NCI-H748 treated with DMSO at 0.1 percent for 48 hours (cell line): Measurements from ENCODE around the gene SLC22A5.

Experiments used
- DNase-seq: peaks from one replicate; lab custom pipeline; 2025; lab: John Stamatoyannopoulos, UW

Gene SLC22A5

DNA sequence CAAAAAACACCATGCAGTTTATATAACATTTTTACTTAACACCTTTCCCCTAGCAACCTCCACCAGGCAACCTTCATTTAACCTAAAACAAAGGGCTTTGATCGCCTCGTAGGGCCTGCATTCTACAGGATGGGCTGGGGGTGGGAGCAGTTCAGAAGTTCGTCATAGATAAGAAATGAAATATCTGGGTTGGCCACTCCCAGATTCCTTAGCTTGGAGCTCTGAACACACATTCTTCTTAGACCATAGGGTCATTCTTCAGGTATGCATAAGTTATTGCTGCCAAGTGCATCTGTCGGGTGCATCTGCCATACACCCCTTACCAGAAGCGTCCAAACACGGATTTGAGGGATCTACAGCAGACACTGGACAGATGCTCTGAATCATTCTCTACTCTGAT, 4.3 kb upstream of the SLC22A5 start:
- no peak for DNase-seq

DNA sequence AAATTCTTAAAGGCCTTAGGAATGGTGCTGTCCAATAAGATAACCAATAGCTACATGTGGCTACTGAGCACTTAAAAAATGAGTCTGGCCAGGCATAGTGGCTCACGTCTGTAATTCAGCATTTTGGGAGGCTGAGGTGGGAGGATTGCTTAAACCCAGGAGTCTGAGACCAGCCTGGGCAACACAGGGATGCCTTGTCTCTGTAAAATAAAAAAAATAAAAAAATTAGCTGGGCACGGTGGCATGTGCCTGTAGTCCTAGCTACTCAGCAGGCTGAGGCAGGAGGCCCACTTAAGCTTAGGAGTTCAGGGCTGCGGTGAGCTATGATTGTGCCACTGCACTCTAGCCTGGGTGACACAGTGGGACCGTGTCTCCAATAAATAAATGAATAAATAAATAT, 1.3 kb upstream of the SLC22A5 start:
- DNase-seq = no peak

DNA sequence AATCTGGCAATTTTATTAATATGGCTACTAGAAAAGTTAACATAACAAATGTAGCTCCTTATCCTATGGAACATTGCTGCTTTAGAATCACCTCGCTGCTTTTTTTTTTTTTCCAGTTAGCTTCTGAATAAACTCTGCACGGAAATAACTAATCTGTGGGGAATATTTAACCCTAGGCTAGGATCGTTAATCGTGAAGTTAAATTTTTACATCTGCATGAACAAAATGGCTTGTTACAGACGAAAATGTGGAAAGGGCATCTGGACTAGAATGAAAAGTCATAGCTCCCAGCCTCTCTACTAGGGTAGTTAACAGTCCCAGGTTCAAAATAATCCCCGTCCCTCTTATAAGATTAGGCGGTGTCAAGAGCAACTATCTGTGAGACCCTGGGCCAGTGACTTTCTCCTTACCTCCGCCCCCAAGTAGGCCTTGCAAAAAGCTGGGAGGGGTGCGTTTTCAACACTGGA, 470 bp upstream of the SLC22A5 start:
- peak; percentile 53 for DNase-seq

DNA sequence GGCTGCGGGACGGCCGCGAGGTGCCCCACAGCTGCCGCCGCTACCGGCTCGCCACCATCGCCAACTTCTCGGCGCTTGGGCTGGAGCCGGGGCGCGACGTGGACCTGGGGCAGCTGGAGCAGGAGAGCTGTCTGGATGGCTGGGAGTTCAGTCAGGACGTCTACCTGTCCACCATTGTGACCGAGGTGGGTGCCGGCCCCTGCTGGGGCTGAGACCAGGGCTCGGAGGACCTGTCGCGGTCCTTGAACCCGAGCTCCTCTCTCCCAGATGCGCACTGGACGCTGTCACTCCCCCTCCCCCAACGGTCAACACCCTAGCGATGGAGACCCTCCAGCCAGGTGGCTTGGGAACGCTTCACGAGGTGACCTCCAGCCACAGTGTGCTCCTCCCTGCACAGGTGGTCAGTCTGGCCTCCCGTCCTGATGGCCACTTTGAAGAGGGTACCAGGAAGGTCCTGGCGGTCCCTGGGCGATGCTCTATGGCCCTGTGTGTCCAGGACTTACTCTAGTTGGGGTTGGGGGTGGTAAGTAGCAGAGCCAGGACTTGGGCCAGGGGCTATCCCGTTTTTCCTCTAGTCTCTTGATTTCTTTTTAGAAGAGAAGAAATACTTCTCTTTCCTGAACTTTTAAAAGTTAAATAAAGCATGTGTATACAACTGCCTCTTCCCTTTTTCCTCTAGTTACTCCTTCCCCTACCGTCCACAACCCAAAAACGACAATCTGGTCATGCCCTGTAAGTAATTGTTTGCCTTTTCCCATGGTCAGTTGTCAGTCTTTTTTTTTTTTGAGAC, 866 bp downstream of the SLC22A5 start:
- no peak for DNase-seq

DNA sequence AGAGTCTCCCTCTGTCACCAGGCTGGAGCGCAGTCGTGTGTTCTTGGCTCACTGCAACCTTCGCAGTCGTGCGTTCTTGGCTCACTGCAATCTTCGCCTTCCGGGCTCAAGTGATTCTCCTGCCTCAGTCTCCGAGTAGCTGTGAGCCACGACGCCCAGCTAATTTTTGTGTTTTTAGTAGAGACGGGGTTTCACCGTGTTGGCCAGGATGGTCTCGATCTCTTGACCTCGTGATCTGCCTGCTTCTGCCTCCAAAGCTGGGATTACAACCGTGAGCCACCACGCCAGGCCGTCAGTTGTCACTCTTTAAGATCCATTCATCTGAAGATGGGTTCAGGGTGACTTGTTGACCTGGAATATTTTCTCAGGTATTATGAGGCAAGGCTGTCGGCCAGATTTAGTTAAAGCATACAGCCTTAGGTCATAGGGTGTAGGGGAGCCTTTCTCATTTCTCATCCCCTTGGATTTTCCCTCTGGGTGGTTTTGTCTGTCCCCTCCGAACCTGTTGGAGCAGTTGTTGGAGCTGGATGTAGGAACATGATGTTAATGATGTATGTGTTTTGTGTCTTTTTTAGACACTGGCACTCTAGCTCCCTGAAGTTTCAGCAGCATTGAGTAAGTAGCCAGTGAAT, 1.6 kb downstream of the SLC22A5 start:
- DNase-seq = no peak

DNA sequence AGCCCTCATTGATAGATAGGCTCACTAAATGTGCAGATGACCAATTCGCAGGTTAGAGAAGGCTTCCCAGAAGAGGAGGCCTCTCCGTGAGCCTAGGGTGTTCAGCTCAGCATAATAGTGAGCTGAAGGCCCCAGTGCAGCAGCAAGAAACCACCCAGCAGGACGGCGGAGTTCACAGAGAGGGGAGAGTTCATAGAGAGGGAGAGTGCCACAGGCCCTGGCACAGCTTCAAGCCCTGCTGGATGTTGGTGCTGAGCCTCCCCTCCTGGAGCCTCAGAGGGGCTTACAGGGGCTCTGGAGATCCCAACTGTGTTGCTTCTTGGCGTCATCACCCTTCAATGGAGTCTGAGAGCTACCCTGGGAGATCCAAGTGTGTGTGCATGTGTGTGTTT, 2.1 kb downstream of the SLC22A5 start:
- DNase-seq = no peak

DNA sequence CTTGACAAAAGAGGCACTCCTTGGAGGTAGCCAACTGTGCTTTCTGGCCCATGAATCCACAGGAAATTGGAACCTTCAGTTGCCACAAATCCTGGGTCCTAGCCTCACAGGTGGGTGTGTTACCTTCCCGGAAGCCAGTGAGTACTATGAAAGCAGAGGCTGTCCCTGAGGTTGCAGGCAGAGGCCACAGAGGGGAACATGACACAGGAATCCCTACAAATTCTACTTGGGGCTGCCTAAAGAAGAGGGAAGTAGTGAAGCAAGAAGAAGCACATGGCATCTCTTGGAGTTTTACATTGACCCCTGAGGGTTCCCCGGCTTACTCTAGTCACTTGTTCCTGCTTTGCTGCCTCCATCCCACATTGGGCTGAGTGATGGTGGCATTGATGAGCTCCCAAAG, 2.6 kb downstream of the SLC22A5 start:
- DNase-seq = no peak

DNA sequence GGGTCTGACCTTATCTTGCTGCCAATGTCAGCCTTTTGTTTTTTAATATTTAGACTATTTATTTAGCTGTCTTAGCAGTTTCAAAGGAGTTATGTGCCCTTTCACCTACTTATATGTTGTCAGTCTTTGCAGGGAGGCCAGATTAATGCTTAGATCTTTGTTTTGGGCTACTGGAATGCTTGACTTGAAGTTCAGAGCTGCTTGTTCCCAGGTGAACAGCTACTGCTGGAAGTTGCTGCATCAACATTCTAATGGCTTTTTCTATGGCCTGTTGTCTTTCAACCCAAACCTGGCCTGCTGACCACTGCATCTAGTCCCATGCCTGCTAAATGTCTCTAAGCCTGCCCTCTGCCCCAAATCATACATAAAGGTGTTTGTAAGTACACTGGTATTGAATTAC, 3.0 kb downstream of the SLC22A5 start:
- DNase-seq = no peak

DNA sequence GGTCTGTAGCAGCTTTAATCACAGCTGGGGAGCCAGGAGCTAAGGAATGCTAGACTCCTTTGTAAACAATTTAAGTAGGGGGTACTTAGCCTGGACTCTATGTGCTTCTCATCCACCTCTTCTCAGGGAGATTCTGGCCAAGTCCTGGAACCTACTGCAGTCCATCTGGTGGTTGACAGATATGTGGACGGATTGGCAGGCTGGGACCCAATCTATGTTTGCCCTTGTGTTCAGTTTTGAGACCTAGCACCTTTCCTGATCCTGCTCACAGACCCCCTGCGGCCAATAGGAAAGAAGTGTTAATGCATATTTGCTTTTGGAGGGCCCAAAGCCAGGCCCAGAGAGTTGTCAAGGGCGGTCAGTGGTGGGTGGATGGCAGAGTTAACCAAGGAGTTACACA, 6.4 kb downstream of the SLC22A5 start:
- DNase-seq = no peak

DNA sequence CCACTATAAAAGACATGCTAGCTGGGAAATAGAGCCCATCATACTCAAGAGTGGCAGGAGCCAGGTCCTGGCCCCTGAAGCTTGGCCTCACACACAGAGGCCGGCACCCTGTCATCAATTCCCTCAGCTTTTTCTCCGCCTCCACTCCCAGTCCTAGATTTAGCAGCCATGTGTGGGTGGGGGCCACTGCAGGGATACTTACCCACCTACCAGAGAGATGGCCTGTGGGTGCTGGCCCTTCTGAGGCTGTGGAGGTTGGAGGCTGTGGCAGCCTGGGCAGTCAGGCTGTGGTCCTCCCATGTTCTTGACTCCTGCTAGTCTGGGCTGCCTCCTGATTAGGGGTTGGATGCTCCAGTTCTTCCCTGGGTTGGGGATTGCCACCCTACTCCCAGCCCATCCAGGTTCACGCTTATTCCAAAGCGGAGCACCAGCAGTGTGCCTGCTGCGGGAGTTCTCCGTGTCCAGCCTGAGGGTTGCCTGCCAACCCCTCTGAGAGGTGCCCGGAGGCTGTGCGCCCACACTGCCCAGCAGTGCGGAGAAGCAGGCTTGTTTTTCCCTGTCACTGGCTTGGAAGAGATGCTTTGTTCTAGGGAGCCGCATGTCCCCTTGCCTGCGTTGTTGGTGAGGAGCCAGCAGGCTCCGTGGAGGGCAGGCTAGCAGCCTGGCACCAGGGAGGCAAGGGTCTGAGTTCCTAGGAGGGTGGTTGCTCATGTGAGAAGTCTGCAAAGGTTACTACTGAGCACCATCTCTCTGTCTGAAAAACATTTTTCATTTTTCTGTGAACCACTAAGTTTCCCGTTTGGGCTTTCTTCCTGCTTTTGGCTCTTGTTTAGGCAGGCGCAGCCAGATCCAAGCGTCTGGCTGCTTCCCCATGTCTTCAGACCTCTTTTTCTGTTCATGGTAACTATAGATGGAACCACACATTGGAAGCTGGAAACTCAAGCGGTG, 7.5 kb downstream of the SLC22A5 start:
- no peak for DNase-seq

DNA sequence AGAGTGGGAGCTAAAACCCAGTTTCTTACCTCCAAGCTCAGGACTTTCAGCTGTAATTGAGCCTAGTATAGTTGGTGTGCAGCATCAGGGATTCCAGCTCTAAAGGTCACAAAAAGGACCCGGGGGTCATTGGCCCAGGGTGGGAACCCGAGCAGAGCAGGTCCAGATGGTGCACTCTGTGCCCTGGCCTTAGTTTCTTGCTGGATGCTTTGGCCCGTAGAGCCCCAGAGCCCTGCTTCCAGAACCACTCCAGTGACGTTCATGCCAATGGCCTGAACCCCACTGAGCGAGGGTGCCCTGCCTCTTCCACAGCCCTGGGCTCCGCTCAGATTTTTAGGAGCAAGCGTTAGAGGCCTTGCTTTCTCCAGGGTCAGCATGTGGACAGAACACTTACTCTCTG, 8.2 kb downstream of the SLC22A5 start:
- no peak for DNase-seq

DNA sequence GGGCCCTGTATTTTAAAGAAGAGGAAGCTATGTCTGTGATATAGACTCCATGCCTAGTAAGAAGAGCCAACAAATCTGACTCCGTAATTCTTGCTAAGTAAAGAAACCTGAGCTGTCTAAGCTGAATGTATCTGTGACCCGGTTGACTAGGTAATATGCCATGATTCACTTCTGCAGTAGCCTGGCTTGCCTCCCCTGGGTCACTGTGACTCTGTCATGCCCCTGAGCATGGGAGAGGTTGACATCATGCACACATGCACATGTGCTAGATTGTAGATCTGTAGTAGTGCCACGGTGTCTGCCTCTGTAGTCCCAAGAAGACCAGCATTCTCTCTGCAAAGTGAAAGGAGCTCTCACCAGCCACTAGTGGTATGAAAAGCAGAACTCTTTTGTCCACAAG, 9.1 kb downstream of the SLC22A5 start:
- DNase-seq = no peak

DNA sequence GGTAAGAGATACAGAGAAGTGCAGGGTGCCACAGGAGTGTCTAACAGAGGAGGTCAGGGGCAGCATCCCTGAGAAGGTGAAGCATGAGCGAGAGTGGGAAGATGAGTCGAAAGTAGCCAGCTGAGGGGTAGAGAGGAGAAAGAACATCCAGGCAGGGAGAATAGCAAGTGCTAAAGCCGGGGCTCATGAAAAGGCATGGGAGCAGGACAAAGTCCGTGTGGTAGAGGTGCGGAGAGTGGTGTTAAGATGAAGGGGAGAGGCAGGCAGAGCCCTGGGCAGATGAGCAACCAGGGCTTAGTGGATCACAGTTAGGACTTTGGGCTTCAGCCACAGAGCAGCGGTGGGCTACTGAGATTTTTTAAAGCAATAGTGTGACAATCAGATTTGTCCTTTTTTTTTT, 10.5 kb downstream of the SLC22A5 start:
- DNase-seq = no peak

DNA sequence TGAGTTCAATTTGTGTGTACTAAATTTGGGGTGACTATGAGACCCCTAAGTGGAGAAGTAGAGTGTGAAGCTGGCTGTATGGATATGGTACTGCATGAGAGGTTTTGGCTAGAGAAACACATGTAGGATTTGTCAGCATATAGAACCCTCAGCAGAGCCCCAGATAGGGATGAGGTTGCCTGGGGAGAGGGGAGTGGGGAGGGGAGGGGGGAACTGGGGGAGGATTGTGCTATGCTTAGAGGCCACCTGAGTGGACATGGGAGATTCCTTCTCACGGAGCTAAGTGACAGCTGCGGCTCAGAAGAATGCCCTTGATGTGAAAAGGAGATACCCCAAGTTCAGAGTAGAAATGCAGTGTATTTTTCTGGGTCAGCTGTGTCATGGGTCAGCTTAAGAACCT, 11.2 kb downstream of the SLC22A5 start:
- no peak for DNase-seq

DNA sequence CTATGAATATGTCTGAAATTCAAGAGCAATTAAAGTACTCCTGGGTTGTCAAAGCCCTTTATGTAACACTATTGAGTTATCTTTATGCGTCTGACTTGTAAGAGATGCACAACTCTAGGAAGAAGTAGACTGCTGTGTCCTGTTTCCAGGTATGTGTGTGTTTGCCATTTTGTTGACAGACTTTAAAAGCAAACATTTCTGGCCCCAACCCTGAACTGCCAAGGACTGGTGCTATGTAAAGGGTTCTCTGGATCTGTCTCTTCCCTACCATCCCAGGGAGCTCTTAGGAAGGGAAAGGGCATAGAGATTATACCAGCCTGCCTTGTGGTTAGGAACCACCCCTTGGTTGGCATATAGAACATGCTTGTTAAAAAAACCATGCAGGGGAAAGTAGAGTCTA, 12.1 kb downstream of the SLC22A5 start:
- DNase-seq = no peak

DNA sequence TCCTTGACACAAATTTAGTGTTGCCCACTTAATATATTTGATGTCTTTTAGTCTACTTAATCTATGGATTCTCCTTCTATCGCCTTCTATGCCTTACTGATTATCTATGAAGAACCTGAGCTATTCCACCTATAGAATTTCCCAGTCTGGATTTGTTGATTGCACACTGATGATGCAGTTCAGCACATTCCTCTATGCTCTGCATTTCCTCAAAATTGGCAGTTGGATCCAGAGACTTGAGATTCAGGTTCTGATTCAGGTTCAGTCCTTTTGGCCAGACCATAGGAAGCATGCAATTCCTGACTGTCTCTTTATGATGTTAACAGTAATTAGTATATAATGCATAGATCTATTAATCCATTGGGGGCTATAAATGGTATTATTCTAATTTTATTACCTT, 13.8 kb downstream of the SLC22A5 start:
- no peak for DNase-seq

DNA sequence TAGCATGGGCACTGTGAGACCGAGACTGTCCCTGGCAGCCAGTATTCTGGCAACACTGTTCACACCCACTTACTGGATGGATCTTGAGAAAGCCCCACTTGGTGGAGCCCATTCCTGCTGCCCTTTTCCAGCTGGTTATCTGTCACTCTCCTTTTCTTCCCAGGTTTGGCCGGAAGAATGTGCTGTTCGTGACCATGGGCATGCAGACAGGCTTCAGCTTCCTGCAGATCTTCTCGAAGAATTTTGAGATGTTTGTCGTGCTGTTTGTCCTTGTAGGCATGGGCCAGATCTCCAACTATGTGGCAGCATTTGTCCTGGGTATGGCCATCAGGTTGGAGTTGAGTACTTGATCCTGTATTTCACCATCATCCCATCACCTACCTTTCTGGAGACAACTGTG, 14.5 kb downstream of the SLC22A5 start:
- no peak for DNase-seq

DNA sequence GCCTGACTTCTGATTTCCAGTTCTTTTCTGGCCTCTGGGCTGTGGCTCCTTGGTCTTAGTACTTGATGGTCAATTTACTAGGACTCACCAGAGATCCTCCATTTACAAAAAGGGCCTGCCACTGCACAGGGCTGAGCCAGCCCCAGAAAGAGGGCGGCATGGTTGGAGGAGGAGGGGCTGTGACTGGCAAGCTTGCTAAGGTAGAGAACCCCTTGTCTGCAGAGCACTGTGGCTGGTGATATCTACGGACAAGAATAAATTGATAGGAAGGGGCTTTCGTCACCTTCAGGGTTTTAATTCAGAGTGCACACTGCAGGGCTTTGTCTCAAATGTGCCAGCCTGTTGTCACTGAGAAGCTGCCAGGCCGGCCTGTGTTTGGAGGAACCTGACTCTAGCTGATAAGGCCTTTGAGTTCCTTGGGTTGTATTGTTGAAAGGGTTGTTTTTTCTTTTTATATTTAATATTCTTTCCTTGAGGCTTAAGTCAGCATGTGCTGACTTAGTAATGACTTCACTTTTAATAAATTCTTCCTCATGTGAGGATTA, 15.1 kb downstream of the SLC22A5 start:
- DNase-seq = no peak

DNA sequence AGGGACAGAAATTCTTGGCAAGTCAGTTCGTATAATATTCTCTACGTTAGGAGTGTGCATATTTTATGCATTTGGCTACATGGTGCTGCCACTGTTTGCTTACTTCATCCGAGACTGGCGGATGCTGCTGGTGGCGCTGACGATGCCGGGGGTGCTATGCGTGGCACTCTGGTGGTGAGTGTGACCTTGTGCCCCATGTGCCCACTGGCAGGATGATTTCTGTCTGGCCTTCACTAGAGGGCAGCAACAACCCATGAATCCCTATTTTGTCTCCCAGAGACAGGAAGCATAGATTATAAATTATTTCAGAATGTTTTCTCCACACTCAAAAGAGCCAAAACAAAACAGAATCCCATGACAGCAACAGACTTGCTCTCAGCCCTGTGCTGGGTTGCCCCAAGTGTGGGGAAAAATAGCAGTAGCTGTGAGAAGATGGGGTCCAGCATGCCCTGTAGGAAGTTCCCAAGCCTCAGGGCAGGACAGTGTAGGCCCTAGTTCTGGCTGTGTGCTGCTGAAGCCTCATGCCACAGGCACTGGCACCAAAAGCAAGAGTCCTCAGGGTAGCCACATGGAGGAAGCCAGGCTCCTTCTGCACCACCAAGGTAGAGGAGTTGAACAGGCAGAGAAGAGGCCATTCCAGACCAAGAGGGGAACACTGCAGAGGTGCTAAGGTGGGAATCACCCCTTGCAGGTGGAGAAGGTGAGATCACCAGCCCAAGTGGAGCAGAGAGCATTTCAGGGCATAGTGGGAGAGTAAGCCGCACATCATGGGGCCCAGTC, 16.0 kb downstream of the SLC22A5 start:
- peak; percentile 13 for DNase-seq

DNA sequence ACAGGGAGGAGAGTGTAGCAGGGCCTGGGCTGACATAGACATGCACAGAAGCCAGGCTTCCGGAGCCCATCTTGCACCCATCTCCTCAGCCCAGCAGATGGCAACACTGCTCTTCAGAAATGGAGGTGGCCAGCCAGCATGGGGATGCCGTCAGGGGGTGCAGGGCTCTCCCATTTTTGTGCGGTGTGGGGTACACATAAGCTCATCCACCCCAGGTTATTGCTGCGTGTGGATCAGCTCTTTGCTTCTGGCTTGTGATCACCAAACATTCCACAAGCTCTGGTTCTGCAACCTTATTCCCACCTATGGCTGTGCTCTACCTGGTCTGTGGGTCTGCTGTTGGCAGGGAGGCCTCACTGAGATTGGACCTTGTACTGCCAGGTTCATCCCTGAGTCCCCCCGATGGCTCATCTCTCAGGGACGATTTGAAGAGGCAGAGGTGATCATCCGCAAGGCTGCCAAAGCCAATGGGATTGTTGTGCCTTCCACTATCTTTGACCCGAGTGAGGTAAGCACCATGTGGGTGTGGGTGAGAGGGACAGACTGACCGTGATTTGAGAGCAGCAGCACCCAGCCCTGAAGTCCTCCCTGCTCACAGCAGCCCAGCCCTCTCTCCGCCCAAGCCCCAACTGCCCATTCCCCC, 17.3 kb downstream of the SLC22A5 start:
- DNase-seq = peak; percentile 56

DNA sequence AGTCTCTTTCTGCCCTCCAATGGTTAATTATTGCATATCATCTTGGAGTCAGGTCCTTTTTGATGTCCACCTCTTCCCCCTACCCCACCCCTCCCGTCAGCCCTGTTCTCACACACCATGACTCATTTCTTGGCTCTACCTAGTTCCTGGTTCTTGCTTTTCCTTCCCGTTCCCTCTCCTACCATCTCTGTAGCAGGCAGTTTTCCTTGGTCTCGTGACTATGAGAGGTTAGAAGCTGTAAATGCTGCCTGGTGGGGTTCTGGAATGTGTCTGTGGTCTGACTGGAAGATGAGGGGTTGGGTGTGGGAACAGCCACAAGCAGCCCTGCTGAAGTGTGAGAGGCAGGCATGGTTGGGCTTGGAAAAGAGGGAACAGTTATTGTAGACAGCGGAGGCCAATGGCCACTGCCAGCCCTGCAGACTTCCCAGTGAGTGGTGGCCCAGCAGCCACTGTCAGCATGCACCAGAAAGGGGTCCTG, 18.2 kb downstream of the SLC22A5 start:
- DNase-seq = no peak
